Activated T-cell treated with anti-CD3 and anti-CD28 coated beads, Interleukin-2, amount 50 U/mL, for 24 hours (primary cell): ENCODE results near the gene KISS1.

ENCODE experiments used
- DNase-seq: peaks from one replicate; pipeline ENCODE4 v3.0.0-alpha.2; 2020
- H3K27ac Mint-ChIP-seq: 2 replicates; pipeline ENCODE4 v1.8.0; 2020; ENCODE audit warnings: mild to moderate bottlenecking, mixed read lengths
- H3K27me3 Mint-ChIP-seq: 2 replicates; pipeline ENCODE4 v1.8.0; 2020; ENCODE audit warnings: mixed read lengths
- H3K36me3 Mint-ChIP-seq: 2 replicates; pipeline ENCODE4 v1.8.0; 2020; ENCODE audit warnings: low read depth, mixed read lengths
- H3K4me1 Mint-ChIP-seq: 2 replicates; pipeline ENCODE4 v1.8.0; 2020; ENCODE audit warnings: low read depth, mixed read lengths
- H3K4me3 Mint-ChIP-seq: 2 replicates; pipeline ENCODE4 v1.8.0; 2020; ENCODE audit warnings: mild to moderate bottlenecking, moderate library complexity, mixed read lengths
- H3K9me3 Mint-ChIP-seq: 2 replicates; pipeline ENCODE4 v1.8.0; 2020; ENCODE audit warnings: mixed read lengths

Gene KISS1

GRCh38 chr1:204169858-204170257 is 26.4 kb downstream of the KISS1 start:
- Mint-ChIP-seq H3K9me3 (peaks cover 39% of the 10 kb centered on the region), H3K4me3 (no peak overlapping the region), H3K27ac (no peak overlapping the region), H3K27me3 (peaks cover 13% of the 10 kb centered on the region), H3K36me3 (peaks cover 2% of the 10 kb centered on the region), H3K4me1 (no peaks in the 10 kb centered on the region)
- DNase-seq: no peak

- H3K36me3 Mint-ChIP-seq: peaks cover 2% of the 10 kb centered on the region
- peaks cover 4% of the 10 kb centered on the region for H3K27me3 Mint-ChIP-seq
- H3K27ac Mint-ChIP-seq: no peak overlapping the region
- DNase-seq: no peak
- no peaks in the 10 kb centered on the region for H3K4me1 Mint-ChIP-seq
- peaks cover 39% of the 10 kb centered on the region for H3K9me3 Mint-ChIP-seq
- no peak overlapping the region for H3K4me3 Mint-ChIP-seq
Observed at GRCh38 chr1:204167730-204168129, 28.6 kb downstream of the KISS1 start.

- peaks cover 2% of the 10 kb centered on the region for H3K4me1 Mint-ChIP-seq
- H3K27me3 Mint-ChIP-seq: peaks cover 9% of the 10 kb centered on the region
- peaks cover 31% of the 10 kb centered on the region for H3K9me3 Mint-ChIP-seq
- DNase-seq: no peak
- peaks cover 2% of the 10 kb centered on the region for H3K36me3 Mint-ChIP-seq
- H3K27ac Mint-ChIP-seq: no peak within 1 kb of the TSS
- H3K4me3 Mint-ChIP-seq: no peak within 1 kb of the TSS
Observed at GRCh38 chr1:204166219-204166618, 30.1 kb downstream of the KISS1 start, which contains the start of gene REN. TSS of gene REN (minus strand) at chr1:204166337. CDS start at chr1:204166293, 44 bp downstream.

GRCh38 chr1:204162494-204163074 is 33.7 kb downstream of the KISS1 start:
- H3K4me3 Mint-ChIP-seq: no peak overlapping the region
- no peaks in the 10 kb centered on the region for H3K36me3 Mint-ChIP-seq
- peaks cover 2% of the 10 kb centered on the region for H3K4me1 Mint-ChIP-seq
- no peak overlapping the region for H3K27ac Mint-ChIP-seq
- H3K27me3 Mint-ChIP-seq: peaks cover 17% of the 10 kb centered on the region
- DNase-seq: peak; percentile 91
- H3K9me3 Mint-ChIP-seq: peaks cover 5% of the 10 kb centered on the region

GRCh38 chr1:204161609-204162493 is 34.4 kb downstream of the KISS1 start:
- no peaks in the 10 kb centered on the region for H3K9me3 Mint-ChIP-seq
- peaks cover 17% of the 10 kb centered on the region for H3K27me3 Mint-ChIP-seq
- no peak for DNase-seq
- no peaks in the 10 kb centered on the region for H3K36me3 Mint-ChIP-seq
- no peak overlapping the region for H3K27ac Mint-ChIP-seq
- peaks cover 2% of the 10 kb centered on the region for H3K4me1 Mint-ChIP-seq
- H3K4me3 Mint-ChIP-seq: no peak overlapping the region

- H3K36me3 Mint-ChIP-seq: no peaks in the 10 kb centered on the region
- no peaks in the 10 kb centered on the region for H3K9me3 Mint-ChIP-seq
- no peak overlapping the region for H3K4me3 Mint-ChIP-seq
- no peak for DNase-seq
- H3K27ac Mint-ChIP-seq: no peak overlapping the region
- H3K4me1 Mint-ChIP-seq: peaks cover 2% of the 10 kb centered on the region
- H3K27me3 Mint-ChIP-seq: peaks cover 13% of the 10 kb centered on the region
Observed at GRCh38 chr1:204157962-204158361, 38.3 kb downstream of the KISS1 start.

GRCh38 chr1:204155881-204156280 is 40.4 kb downstream of the KISS1 start:
- DNase-seq: no peak
- Mint-ChIP-seq H3K4me1 (peaks cover 8% of the 10 kb centered on the region), H3K27me3 (peaks cover 4% of the 10 kb centered on the region), H3K27ac (no peak overlapping the region), H3K36me3 (no peaks in the 10 kb centered on the region), H3K4me3 (no peak overlapping the region), H3K9me3 (no peaks in the 10 kb centered on the region)

GRCh38 chr1:204154568-204155255 is 41.6 kb downstream of the KISS1 start:
- peaks cover 9% of the 10 kb centered on the region for H3K4me1 Mint-ChIP-seq
- H3K27me3 Mint-ChIP-seq: no peaks in the 10 kb centered on the region
- H3K9me3 Mint-ChIP-seq: no peaks in the 10 kb centered on the region
- H3K36me3 Mint-ChIP-seq: no peaks in the 10 kb centered on the region
- no peak overlapping the region for H3K27ac Mint-ChIP-seq
- no peak overlapping the region for H3K4me3 Mint-ChIP-seq
- no peak for DNase-seq

- Mint-ChIP-seq H3K27ac (no peak overlapping the region), H3K36me3 (no peaks in the 10 kb centered on the region), H3K9me3 (no peaks in the 10 kb centered on the region), H3K4me3 (no peak overlapping the region), H3K27me3 (no peaks in the 10 kb centered on the region), H3K4me1 (peaks cover 9% of the 10 kb centered on the region)
- no peak for DNase-seq
Observed at GRCh38 chr1:204153667-204154066, 42.6 kb downstream of the KISS1 start.

- no peaks in the 10 kb centered on the region for H3K9me3 Mint-ChIP-seq
- no peaks in the 10 kb centered on the region for H3K36me3 Mint-ChIP-seq
- H3K4me3 Mint-ChIP-seq: peak overlapping the region; percentile 66
- peaks cover 9% of the 10 kb centered on the region for H3K4me1 Mint-ChIP-seq
- no peak overlapping the region for H3K27ac Mint-ChIP-seq
- no peaks in the 10 kb centered on the region for H3K27me3 Mint-ChIP-seq
- no peak for DNase-seq
Observed at GRCh38 chr1:204152310-204153044, 43.8 kb downstream of the KISS1 start.

GRCh38 chr1:204151552-204152309 is 44.6 kb downstream of the KISS1 start, which contains the start of gene ETNK2:
TSS of gene ETNK2 (minus strand) at chr1:204152044. CDS start at chr1:204151852, 192 bp downstream.
- DNase-seq: peak; percentile 71
- Mint-ChIP-seq H3K27me3 (no peaks in the 10 kb centered on the region), H3K36me3 (no peaks in the 10 kb centered on the region), H3K9me3 (no peaks in the 10 kb centered on the region), H3K4me1 (peaks cover 9% of the 10 kb centered on the region), H3K27ac (no peak within 1 kb of the TSS), H3K4me3 (peak within 1 kb of the TSS; percentile 66)

GRCh38 chr1:204150702-204151551 is 45.4 kb downstream of the KISS1 start:
- H3K4me1 Mint-ChIP-seq: peaks cover 9% of the 10 kb centered on the region
- no peaks in the 10 kb centered on the region for H3K27me3 Mint-ChIP-seq
- peak overlapping the region; percentile 59 for H3K4me3 Mint-ChIP-seq
- no peaks in the 10 kb centered on the region for H3K9me3 Mint-ChIP-seq
- no peak overlapping the region for H3K27ac Mint-ChIP-seq
- DNase-seq: no peak
- H3K36me3 Mint-ChIP-seq: no peaks in the 10 kb centered on the region
